ENCODE measurements around the gene ZKSCAN4. TPM values are rescaled to one million over a fixed set of nuclear protein-coding genes. Genes with fewer than 3 reads are reported as not detected.

Gene ZKSCAN4
- total and polyA plus RNA-seq, 10 of the 15 experiments (the other 5 are each of a cell fraction or from before 2014, with no cell fraction given) = 3.0 to 6.5 (median 5.0) TPM

DNA sequence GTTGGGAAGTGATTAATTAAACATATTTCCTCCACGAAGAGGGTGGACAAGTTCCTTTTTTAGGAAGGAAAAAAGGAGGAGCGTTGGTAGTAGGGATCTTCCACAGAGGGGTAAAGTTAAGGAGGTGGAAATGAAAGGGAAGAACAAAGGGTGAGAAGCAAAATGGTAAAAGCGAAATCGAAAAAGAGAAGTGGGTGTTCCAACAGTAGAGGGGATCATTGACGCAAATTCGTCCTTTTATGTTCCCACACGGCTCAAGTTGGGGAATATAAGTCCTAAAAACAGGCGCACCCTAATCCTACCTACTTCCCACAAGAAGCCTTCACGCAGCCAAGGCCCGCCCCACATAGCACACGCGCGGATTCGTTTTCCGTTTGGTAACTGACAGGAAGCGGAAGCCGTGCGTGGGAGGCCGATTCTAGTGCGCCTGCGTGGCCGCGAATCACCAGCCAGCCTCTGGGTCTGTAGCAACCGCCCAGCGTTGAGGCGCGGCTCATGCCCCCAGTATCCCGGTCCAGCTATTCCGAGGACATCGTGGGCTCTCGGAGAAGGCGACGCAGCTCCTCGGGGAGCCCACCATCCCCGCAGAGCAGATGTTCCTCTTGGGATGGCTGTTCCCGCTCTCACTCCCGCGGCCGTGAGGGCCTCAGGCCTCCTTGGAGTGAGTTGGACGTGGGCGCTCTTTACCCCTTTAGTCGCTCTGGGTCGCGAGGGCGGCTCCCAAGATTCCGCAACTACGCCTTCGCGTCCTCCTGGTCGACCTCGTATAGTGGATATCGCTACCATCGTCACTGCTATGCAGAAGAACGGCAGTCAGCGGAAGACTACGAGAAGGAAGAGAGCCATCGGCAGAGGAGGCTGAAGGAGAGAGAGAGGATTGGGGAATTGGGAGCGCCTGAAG is 7.1 kb upstream of the ZKSCAN4 start, which contains the start of gene NKAPL (continued):
- TF ChIP-seq SMARCA5 (IDR thresholded peaks at IDR 0.05) (no peak), ATF7 (IDR thresholded peaks at IDR 0.05; ENCODE audit: low read depth) (no peak), ZNF207 (IDR thresholded peaks at IDR 0.05; ENCODE audit: borderline replicate concordance) (no peak), NFYB (IDR thresholded peaks at IDR 0.05; ENCODE audit: insufficient read depth, low read depth, low read length) (no peak), ETV6 (conservative IDR thresholded peaks at IDR 0.05 in 1 of 2, IDR thresholded peaks at IDR 0.05 in 1 of 2; ENCODE audit: borderline replicate concordance in 1 of 2, low read depth in 1 of 2) (peak in 1 of 2 experiments; percentile 46; a peak in 1 of 4 replicates), WRNIP1 (IDR thresholded peaks at IDR 0.05; ENCODE audit: borderline replicate concordance, low read depth, low read length) (no peak), KAT2A (conservative IDR thresholded peaks at IDR 0.05; ENCODE audit: control insufficient read depth, low read depth, low read length) (no peak), SMC3 (IDR thresholded peaks at IDR 0.05; ENCODE audit: borderline replicate concordance, low read length) (no peak), IKZF1 (conservative IDR thresholded peaks at IDR 0.05) (peak; percentile 42), TAF1 (IDR thresholded peaks at IDR 0.05; ENCODE audit: borderline replicate concordance, low read depth, low read length) (no peak), HDGF (IDR thresholded peaks at IDR 0.05) (no peak), SUZ12 (IDR thresholded peaks at IDR 0.05; ENCODE audit: unreplicated experiment) (no peak), IKZF2 (IDR thresholded peaks at IDR 0.05) (peak; percentile 32 to 49; a peak in 1 of 4 replicates), MTA3 (IDR thresholded peaks at IDR 0.05; ENCODE audit: borderline replicate concordance, low read length) (no peak), SPI1 (IDR thresholded peaks at IDR 0.05; ENCODE audit: borderline replicate concordance, insufficient read depth, low read depth, low read length) (peak; percentile 72), KDM1A (IDR thresholded peaks at IDR 0.05; ENCODE audit: borderline replicate concordance) (no peak)
- TF ChIP-seq, protein P1, sequence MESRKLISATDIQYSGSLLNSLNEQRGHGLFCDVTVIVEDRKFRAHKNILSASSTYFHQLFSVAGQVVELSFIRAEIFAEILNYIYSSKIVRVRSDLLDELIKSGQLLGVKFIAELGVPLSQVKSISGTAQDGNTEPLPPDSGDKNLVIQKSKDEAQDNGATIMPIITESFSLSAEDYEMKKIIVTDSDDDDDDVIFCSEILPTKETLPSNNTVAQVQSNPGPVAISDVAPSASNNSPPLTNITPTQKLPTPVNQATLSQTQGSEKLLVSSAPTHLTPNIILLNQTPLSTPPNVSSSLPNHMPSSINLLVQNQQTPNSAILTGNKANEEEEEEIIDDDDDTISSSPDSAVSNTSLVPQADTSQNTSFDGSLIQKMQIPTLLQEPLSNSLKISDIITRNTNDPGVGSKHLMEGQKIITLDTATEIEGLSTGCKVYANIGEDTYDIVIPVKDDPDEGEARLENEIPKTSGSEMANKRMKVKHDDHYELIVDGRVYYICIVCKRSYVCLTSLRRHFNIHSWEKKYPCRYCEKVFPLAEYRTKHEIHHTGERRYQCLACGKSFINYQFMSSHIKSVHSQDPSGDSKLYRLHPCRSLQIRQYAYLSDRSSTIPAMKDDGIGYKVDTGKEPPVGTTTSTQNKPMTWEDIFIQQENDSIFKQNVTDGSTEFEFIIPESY (IDR thresholded peaks at IDR 0.05) = no peak
- TF ChIP-seq, protein P2, sequence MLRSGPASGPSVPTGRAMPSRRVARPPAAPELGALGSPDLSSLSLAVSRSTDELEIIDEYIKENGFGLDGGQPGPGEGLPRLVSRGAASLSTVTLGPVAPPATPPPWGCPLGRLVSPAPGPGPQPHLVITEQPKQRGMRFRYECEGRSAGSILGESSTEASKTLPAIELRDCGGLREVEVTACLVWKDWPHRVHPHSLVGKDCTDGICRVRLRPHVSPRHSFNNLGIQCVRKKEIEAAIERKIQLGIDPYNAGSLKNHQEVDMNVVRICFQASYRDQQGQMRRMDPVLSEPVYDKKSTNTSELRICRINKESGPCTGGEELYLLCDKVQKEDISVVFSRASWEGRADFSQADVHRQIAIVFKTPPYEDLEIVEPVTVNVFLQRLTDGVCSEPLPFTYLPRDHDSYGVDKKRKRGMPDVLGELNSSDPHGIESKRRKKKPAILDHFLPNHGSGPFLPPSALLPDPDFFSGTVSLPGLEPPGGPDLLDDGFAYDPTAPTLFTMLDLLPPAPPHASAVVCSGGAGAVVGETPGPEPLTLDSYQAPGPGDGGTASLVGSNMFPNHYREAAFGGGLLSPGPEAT (IDR thresholded peaks at IDR 0.05; ENCODE audit: low read depth) = no peak
- TF ChIP-seq, protein P3, sequence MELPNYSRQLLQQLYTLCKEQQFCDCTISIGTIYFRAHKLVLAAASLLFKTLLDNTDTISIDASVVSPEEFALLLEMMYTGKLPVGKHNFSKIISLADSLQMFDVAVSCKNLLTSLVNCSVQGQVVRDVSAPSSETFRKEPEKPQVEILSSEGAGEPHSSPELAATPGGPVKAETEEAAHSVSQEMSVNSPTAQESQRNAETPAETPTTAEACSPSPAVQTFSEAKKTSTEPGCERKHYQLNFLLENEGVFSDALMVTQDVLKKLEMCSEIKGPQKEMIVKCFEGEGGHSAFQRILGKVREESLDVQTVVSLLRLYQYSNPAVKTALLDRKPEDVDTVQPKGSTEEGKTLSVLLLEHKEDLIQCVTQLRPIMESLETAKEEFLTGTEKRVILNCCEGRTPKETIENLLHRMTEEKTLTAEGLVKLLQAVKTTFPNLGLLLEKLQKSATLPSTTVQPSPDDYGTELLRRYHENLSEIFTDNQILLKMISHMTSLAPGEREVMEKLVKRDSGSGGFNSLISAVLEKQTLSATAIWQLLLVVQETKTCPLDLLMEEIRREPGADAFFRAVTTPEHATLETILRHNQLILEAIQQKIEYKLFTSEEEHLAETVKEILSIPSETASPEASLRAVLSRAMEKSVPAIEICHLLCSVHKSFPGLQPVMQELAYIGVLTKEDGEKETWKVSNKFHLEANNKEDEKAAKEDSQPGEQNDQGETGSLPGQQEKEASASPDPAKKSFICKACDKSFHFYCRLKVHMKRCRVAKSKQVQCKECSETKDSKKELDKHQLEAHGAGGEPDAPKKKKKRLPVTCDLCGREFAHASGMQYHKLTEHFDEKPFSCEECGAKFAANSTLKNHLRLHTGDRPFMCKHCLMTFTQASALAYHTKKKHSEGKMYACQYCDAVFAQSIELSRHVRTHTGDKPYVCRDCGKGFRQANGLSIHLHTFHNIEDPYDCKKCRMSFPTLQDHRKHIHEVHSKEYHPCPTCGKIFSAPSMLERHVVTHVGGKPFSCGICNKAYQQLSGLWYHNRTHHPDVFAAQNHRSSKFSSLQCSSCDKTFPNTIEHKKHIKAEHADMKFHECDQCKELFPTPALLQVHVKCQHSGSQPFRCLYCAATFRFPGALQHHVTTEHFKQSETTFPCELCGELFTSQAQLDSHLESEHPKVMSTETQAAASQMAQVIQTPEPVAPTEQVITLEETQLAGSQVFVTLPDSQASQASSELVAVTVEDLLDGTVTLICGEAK (IDR thresholded peaks at IDR 0.05; ENCODE audit: borderline replicate concordance) = no peak
- TF ChIP-seq, protein P4, sequence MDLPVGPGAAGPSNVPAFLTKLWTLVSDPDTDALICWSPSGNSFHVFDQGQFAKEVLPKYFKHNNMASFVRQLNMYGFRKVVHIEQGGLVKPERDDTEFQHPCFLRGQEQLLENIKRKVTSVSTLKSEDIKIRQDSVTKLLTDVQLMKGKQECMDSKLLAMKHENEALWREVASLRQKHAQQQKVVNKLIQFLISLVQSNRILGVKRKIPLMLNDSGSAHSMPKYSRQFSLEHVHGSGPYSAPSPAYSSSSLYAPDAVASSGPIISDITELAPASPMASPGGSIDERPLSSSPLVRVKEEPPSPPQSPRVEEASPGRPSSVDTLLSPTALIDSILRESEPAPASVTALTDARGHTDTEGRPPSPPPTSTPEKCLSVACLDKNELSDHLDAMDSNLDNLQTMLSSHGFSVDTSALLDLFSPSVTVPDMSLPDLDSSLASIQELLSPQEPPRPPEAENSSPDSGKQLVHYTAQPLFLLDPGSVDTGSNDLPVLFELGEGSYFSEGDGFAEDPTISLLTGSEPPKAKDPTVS (IDR thresholded peaks at IDR 0.05; ENCODE audit: low read depth, low read length) = no peak

Data from GM12878 (cell line).